GM23338 (cell line): ENCODE results near the gene DDX24. TPM values are rescaled to one million over a fixed set of nuclear protein-coding genes. Genes with fewer than 3 reads are reported as not detected.

Source experiments
- ATAC-seq: fragments of 200-7000 bp; cut with Tn5 transposase; 3 replicates; pipeline ENCODE4 v1.9.1; 2020
- DNase-seq: peaks from one replicate; pipeline ENCODE4 v3.0.0-alpha.2; 2015; ENCODE audit warnings: low spot score
- H2AFZ ChIP-seq: fragments of 200-600 bp; sonication (generic); 2 replicates; pipeline ENCODE4 v1.8.0; 2016; ENCODE audit warnings: antibody characterized with exemption, mild to moderate bottlenecking, moderate library complexity
- H3F3A ChIP-seq: fragments of 200-600 bp; sonication (generic); replicated peaks from 2 replicates; pipeline ENCODE4 v1.8.0; 2017; ENCODE audit warnings: antibody characterized with exemption, mixed run types, low read depth
- H3K27ac ChIP-seq: fragments of 200-600 bp; sonication (generic); 2 replicates; pipeline ENCODE4 v1.6.1; 2016; ENCODE audit warnings: low read depth
- H3K27me3 ChIP-seq: fragments of 200-600 bp; sonication (generic); 2 replicates; pipeline ENCODE4 v1.8.0; 2016; ENCODE audit warnings: mild to moderate bottlenecking, mixed run types, moderate library complexity; ENCODE audit not compliant: insufficient read depth
- H3K36me3 ChIP-seq: fragments of 200-600 bp; sonication (generic); 2 replicates; pipeline ENCODE4 v1.8.0; 2016; ENCODE audit warnings: mild to moderate bottlenecking; ENCODE audit not compliant: insufficient read depth
- H3K4me1 ChIP-seq: fragments of 200-600 bp; sonication (generic); 2 replicates; pipeline ENCODE4 v1.8.0; 2016; ENCODE audit warnings: mild to moderate bottlenecking, moderate library complexity; ENCODE audit not compliant: insufficient read depth
- H3K4me2 ChIP-seq: fragments of 200-600 bp; sonication (generic); 2 replicates; pipeline ENCODE4 v1.7.1; 2017; ENCODE audit warnings: mixed run types
- H3K4me3 ChIP-seq: fragments of 200-600 bp; sonication (generic); 2 replicates; pipeline ENCODE4 v1.6.1; 2016; ENCODE audit warnings: mixed run types
- H3K79me2 ChIP-seq: fragments of 200-600 bp; sonication (generic); replicated peaks from 2 replicates; pipeline ENCODE4 v1.8.0; 2017; ENCODE audit warnings: mild to moderate bottlenecking; ENCODE audit not compliant: insufficient read depth
- H3K9me2 ChIP-seq: fragments of 200-600 bp; sonication (generic); 2 replicates; pipeline ENCODE4 v1.8.0; 2017; ENCODE audit not compliant: insufficient read depth
- H4K20me1 ChIP-seq: fragments of 200-600 bp; sonication (generic); replicated peaks from 2 replicates; pipeline ENCODE4 v1.8.0; 2017; ENCODE audit warnings: mild to moderate bottlenecking; ENCODE audit not compliant: insufficient read depth
- H3K27ac Mint-ChIP-seq: 2 replicates; pipeline ENCODE4 v1.8.0; 2020; ENCODE audit warnings: inconsistent platforms, mild to moderate bottlenecking, moderate library complexity, mixed read lengths
- H3K27me3 Mint-ChIP-seq: 3 replicates; pipeline ENCODE4 v1.8.0; 2022; ENCODE audit warnings: low read depth, mild to moderate bottlenecking, moderate library complexity, mixed read lengths, inconsistent platforms; ENCODE audit not compliant: insufficient read depth, poor library complexity
- H3K36me3 Mint-ChIP-seq: 3 replicates; pipeline ENCODE4 v1.8.0; 2021; ENCODE audit warnings: low read depth, mild to moderate bottlenecking, inconsistent platforms, moderate library complexity, mixed read lengths
- H3K4me1 Mint-ChIP-seq: 3 replicates; pipeline ENCODE4 v1.8.0; 2020; ENCODE audit warnings: mild to moderate bottlenecking, inconsistent platforms, mixed read lengths
- H3K4me3 Mint-ChIP-seq: 3 replicates; pipeline ENCODE4 v1.8.0; 2021; ENCODE audit warnings: moderate library complexity, mild to moderate bottlenecking, inconsistent platforms, mixed read lengths
- H3K9me3 Mint-ChIP-seq: 3 replicates; pipeline ENCODE4 v1.8.0; 2020; ENCODE audit warnings: moderate library complexity, mild to moderate bottlenecking, inconsistent platforms, mixed read lengths
- ETS1 ChIP-seq: IDR thresholded peaks from 2 replicates; pipeline ENCODE4 v1.6.1; 2016; ENCODE audit warnings: antibody characterized with exemption
- EZH2 ChIP-seq: fragments of 200-600 bp; sonication (generic); IDR thresholded peaks from one replicate; pipeline ENCODE4 v1.8.0; 2017; ENCODE audit warnings: antibody characterized with exemption, mild to moderate bottlenecking, low read depth; ENCODE audit not compliant: unreplicated experiment
- NANOG ChIP-seq: IDR thresholded peaks from 2 replicates; pipeline ENCODE4 v1.6.1; 2016; ENCODE audit warnings: antibody characterized with exemption, borderline replicate concordance
- ZNF114 ChIP-seq: fragments of 250-450 bp; sonication (Bioruptor Pico); IDR thresholded peaks from 2 replicates; pipeline ENCODE4 v1.5.0; 2020; ENCODE audit warnings: mild to moderate bottlenecking, moderate library complexity
- ZNF462 ChIP-seq: fragments of 250-450 bp; sonication (Bioruptor Pico); IDR thresholded peaks from 2 replicates; pipeline ENCODE4 v1.5.0; 2020; ENCODE audit warnings: mild to moderate bottlenecking, moderate library complexity
- polyA plus RNA-seq: library from polyadenylated mRNA; unstranded; fragments of >200 nt; fragmentation: Nextera tagmentation; extraction: Ambion mirVana; gene quantifications from 2 replicates; pipeline ENCODE4 v1.2.1, GENCODE V29; 2016
- total RNA-seq: library from RNA; depleted of rRNA; stranded (reverse); fragments of >200 nt; shearing (Covaris generic); gene quantifications from 2 replicates; pipeline ENCODE4 v1.2.3, GENCODE V29; 2014

Gene DDX24
- total and polyA plus RNA-seq, 2 experiments from 2014 or later: 150 to 265 TPM

DNA sequence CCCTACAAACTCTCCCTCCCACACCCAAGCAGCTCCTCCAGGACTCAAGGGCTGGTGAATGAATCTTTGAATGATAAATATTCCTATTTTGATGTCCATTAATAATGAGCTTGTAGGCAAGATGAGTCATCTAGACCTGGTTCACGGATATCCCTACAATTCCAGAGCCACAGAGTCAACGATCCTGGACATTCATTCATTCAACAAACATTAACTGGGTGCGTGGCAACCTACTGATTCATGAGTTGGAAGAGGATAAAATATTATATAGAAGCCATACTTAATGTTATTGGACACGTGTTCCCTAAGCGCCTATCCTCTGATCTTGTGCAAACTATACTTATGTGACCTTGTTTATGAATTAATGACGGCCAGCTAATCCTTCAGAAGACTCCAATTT lies 55.3 kb downstream of the DDX24 start (continued):
- no peak for TF ChIP-seq ETS1
- no peak for TF ChIP-seq EZH2

DNA sequence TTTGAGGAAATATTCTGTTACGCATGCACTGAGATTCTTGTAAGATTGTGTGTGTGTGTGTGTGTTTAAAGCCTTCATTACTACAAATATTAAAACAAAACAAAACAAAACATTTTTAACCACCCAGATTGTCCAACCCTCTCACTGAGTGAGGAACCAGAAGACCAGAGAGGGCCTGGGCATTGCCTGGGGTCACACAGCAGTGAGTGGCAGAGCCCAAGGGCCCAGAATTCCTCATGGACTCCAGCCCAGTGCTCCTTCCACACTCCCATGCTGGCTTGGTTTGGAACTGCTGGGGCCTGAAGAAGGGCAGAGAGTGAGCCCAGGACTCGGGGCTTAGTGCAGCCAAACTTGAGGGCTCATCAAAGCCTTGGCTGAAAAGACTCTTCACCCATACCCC lies 56.5 kb downstream of the DDX24 start:
- Mint-ChIP-seq H3K27me3 (peaks cover 7% of the 10 kb centered on the region), H3K9me3 (no peaks in the 10 kb centered on the region; the same call in 2 of the 3 replicates), H3K4me1 (peaks cover 29% of the 10 kb centered on the region), H3K4me3 (no peak overlapping the region), H3K27ac (no peak overlapping the region), H3K36me3 (no peaks in the 10 kb centered on the region)
- H3K4me3 ChIP-seq: no peak overlapping the region
- H3F3A ChIP-seq: no peaks in the 10 kb centered on the region
- ATAC-seq (no peak), DNase-seq (no peak)
- H3K79me2 ChIP-seq: no peaks in the 10 kb centered on the region
- H3K36me3 ChIP-seq: no peaks in the 10 kb centered on the region
- no peak overlapping the region for H3K4me2 ChIP-seq
- H3K9me2 ChIP-seq: no peaks in the 10 kb centered on the region
- no peak overlapping the region for H2AFZ ChIP-seq
- no peaks in the 10 kb centered on the region for H3K4me1 ChIP-seq
- TF ChIP-seq ZNF462 (CRISPR knock-in tag) (no peak), ETS1 (no peak), ZNF114 (CRISPR knock-in tag) (no peak), NANOG (no peak)
- no peaks in the 10 kb centered on the region for H4K20me1 ChIP-seq
- H3K27ac ChIP-seq: no peak overlapping the region
- no peaks in the 10 kb centered on the region for H3K27me3 ChIP-seq
